Progenitor cell of endocrine pancreas (in vitro differentiated cells): ENCODE measurements around the gene PON2. TPM values are rescaled to one million over a fixed set of nuclear protein-coding genes. Genes with fewer than 3 reads are reported as not detected.

Experiments used
- DNase-seq: peaks from one replicate; pipeline ENCODE4 v3.0.0; 2021; ENCODE audit warnings: low spot score; ENCODE audit not compliant: unreplicated experiment
- H3K27ac Mint-ChIP-seq: 2 replicates; pipeline ENCODE4 v1.8.0; 2021; ENCODE audit warnings: mild to moderate bottlenecking, moderate library complexity, mixed read lengths
- H3K27me3 Mint-ChIP-seq: 2 replicates; pipeline ENCODE4 v1.8.0; 2021; ENCODE audit warnings: mixed read lengths
- H3K36me3 Mint-ChIP-seq: 2 replicates; pipeline ENCODE4 v1.8.0; 2022; ENCODE audit warnings: mixed read lengths; ENCODE audit not compliant: insufficient read depth
- H3K4me1 Mint-ChIP-seq: 2 replicates; pipeline ENCODE4 v1.8.0; 2021; ENCODE audit warnings: low read depth, mixed read lengths
- H3K4me3 Mint-ChIP-seq: 2 replicates; pipeline ENCODE4 v1.8.0; 2021; ENCODE audit warnings: low read depth, mild to moderate bottlenecking, moderate library complexity, mixed read lengths
- H3K9me3 Mint-ChIP-seq: 2 replicates; pipeline ENCODE4 v1.8.0; 2021; ENCODE audit warnings: low read depth, mixed read lengths
- CTCF ChIP-seq: fragments of 200-600 bp; sonication (generic); IDR thresholded peaks from one replicate; pipeline ENCODE4 v1.5.0; 2021; ENCODE audit warnings: antibody characterized with exemption, mild to moderate bottlenecking; ENCODE audit not compliant: unreplicated experiment
- total RNA-seq: library from RNA; stranded (reverse); gene quantifications from 2 replicates; pipeline ENCODE4 v1.2.1, GENCODE V29; 2021

Gene PON2
- total RNA-seq, 1 donor from 2014 or later, result 145 TPM

- DNase-seq, result no peak
- H3K27me3 Mint-ChIP-seq, result no peaks in the 10 kb centered on the region
- TF ChIP-seq CTCF, result no peak
- peaks cover 16% of the 10 kb centered on the region for H3K9me3 Mint-ChIP-seq
- H3K4me3 Mint-ChIP-seq, result no peak overlapping the region
- H3K27ac Mint-ChIP-seq, result no peak overlapping the region
- H3K4me1 Mint-ChIP-seq, result peaks cover 1% of the 10 kb centered on the region
- H3K36me3 Mint-ChIP-seq, result no peaks in the 10 kb centered on the region
Measured at GRCh38 chr7:95375591-95376257, 59.1 kb downstream of the PON2 start.

- H3K9me3 Mint-ChIP-seq, result peaks cover 4% of the 10 kb centered on the region
- no peak overlapping the region for H3K27ac Mint-ChIP-seq
- H3K4me3 Mint-ChIP-seq, result no peak overlapping the region
- H3K4me1 Mint-ChIP-seq, result peaks cover 1% of the 10 kb centered on the region
- no peak for DNase-seq
- no peaks in the 10 kb centered on the region for H3K36me3 Mint-ChIP-seq
- H3K27me3 Mint-ChIP-seq, result no peaks in the 10 kb centered on the region
- TF ChIP-seq CTCF, result no peak
Measured at GRCh38 chr7:95373323-95373722, 61.5 kb downstream of the PON2 start.

DNA sequence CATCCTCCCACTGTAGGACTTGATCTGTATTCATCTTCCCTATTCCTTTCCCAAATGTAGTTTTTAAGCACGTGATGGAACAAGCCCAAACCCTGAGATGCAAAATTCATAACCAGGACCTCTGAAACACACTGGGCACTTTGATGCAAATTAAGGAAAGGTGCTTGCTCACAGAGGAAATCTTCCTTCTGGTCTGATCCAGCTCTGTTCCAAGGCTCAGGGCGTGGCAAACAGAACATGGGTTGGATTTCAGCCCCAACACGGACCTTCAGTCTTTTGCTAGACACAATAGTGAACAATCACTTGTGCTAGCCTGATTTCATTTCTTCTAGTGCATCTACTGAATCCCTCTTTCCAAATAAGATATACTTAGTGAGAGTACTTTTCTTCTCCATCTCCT lies 66.6 kb downstream of the PON2 start:
- Mint-ChIP-seq H3K4me1 (no peaks in the 10 kb centered on the region), H3K27me3 (no peaks in the 10 kb centered on the region), H3K36me3 (no peaks in the 10 kb centered on the region), H3K9me3 (no peaks in the 10 kb centered on the region), H3K4me3 (no peak overlapping the region), H3K27ac (no peak overlapping the region)
- no peak for TF ChIP-seq CTCF
- DNase-seq, result no peak

- Mint-ChIP-seq H3K9me3 (no peaks in the 10 kb centered on the region), H3K27me3 (no peaks in the 10 kb centered on the region), H3K36me3 (no peaks in the 10 kb centered on the region), H3K4me1 (no peaks in the 10 kb centered on the region), H3K4me3 (no peak overlapping the region), H3K27ac (no peak overlapping the region)
- TF ChIP-seq CTCF, result no peak
- no peak for DNase-seq
Measured at GRCh38 chr7:95367606-95368005, 67.2 kb downstream of the PON2 start.

DNA sequence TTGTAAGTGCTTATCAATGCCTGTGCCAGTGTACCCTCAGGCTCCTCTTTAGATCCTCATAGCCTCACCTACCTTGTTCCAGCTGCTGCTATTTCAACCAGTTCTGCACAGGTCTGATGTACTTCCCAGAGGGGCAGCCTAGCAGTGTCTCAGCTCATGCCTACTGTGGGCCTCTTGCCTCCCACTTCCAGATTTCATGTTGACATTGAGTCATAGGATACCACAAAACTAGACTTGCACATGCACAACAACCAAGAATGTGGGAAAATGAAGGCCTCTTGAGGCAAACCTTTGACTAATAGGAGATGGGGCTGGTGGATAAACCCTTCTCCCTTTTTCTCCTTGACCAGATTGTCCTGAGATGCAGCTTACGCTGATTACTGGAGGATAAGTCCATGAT lies 69.7 kb downstream of the PON2 start:
- no peaks in the 10 kb centered on the region for H3K27me3 Mint-ChIP-seq
- DNase-seq, result no peak
- H3K4me1 Mint-ChIP-seq, result no peaks in the 10 kb centered on the region
- no peak overlapping the region for H3K27ac Mint-ChIP-seq
- no peak overlapping the region for H3K4me3 Mint-ChIP-seq
- H3K36me3 Mint-ChIP-seq, result no peaks in the 10 kb centered on the region
- no peaks in the 10 kb centered on the region for H3K9me3 Mint-ChIP-seq
- no peak for TF ChIP-seq CTCF
